ENCODE measurements around the gene NDNF.

NDNF gene

GRCh38 chr4:121070696-121071639 lies 1.4 kb downstream of the NDNF start:
- DNase-seq (ENCODE audit: low spot score): no peak

DNA sequence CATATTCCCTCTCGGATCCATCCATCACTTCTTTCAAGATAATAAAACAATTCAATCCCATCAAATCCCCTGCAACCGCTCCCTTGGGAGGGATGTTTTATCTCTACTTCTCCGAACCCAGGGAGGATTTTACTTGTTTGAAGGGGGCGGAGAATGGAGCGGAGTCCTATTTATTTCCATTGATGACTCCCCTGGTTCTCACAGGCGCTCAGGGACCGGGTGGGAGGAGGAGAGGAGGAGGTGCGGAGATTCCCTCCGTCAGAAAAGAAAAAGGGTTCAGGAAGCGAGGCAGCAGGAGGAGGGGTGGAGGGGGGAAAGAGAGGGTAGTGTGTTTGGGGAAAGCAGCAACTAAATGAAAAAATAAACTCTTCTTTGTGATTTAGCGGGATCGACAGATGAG lies 2.1 kb downstream of the NDNF start:
- DNase-seq (ENCODE audit: low spot score): no peak

- no peak for DNase-seq (ENCODE audit: low spot score)
These were observed 2.9 kb downstream of the NDNF start for GRCh38 chr4:121069430-121069829.

- DNase-seq (ENCODE audit: low spot score): no peak
These were observed 7.9 kb downstream of the NDNF start for GRCh38 chr4:121064482-121064881.

DNA sequence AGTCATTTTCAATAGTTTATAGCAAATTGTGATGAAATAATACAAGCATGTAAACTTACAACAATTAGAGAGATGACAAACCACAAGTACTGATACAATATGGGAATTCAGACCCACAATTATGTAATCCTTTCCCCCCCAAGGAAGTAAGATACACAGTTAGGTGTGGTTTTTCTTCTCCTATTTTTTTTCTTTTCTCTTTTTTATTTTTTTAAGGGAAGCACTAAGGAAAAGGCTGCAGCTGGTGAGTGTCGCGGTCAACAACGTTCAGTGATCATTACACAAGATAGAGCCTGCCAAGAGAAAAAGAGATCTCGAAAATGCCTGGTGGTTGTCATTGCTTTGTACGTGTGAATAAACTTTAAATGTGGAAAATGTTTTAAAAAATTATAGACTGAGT lies 9.8 kb downstream of the NDNF start:
- DNase-seq (ENCODE audit: low spot score): no peak

- DNase-seq (ENCODE audit: low spot score): no peak
These were observed 10.5 kb downstream of the NDNF start for GRCh38 chr4:121061861-121062260.

- no peak for DNase-seq (ENCODE audit: low spot score)
These were observed 11.1 kb downstream of the NDNF start for GRCh38 chr4:121061215-121061614.

DNA sequence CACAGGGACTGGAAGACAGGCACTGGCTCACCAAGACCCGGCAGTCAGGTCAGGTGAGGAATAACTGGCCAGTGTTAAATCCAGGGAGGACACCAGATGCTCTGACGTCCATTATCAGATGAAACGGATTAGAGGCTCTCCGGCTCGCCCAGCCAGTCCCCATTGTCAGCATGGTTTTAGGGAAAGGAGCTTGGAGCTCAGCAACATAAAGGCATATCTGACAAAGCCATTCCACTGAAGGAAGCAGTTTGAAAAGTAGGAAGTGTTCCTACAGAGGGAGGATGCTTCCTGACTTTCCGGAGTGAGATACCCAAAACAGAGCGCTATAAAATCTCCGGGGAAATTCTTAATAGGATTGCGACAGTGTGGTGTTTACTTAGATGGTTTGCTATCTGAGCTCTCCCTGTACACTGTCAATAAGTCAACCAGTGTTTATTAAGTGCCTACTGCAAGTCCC lies 14.8 kb downstream of the NDNF start:
- no peak for DNase-seq (ENCODE audit: low spot score)

DNA sequence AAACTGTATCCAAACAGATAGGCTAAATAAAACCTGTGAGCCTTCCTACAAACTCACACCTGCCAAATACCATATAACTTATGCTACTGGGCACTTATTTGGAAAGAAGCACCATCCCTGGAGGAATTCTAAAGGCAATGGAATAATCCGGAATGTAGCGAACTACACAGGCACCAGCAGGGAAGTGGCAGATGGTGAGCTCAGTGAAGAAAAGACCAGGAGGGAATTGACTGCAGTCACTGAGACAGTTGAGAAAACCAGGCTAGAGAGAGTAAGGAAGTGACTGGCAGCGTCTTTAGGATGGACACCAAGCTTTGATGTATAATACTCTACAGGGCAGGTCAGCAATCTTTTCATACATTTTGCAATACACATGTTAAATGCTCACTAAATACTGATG lies 16.3 kb downstream of the NDNF start:
- no peak for DNase-seq (ENCODE audit: low spot score)

- DNase-seq (ENCODE audit: low spot score): no peak
These were observed 18.0 kb downstream of the NDNF start for GRCh38 chr4:121054373-121054772.

DNA sequence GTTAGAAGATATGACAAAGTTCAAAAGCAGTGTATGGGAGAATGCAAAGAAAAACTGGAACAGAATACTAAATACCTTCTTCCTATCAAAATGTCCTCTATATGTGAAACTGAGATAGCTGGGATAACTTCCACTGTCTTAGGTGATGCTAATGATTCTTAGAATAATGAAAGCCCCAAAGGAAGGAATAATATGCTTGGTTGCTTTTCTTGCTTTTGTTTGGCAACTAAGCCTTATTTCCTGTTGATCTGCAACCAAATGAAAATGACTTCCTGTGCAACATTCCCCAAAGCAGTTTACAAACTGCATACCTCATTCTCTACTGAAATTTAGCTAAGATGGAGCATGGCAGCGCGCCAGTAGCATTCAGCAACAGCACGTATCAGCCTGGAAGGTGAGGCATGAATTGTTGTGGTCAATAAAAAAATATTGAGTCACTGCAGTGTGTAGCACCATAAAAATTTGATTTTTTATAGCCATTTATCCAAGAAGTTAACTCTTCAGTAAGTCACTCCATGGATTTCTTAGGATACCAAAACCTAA lies 18.7 kb downstream of the NDNF start:
- DNase-seq (ENCODE audit: low spot score): no peak

DNA sequence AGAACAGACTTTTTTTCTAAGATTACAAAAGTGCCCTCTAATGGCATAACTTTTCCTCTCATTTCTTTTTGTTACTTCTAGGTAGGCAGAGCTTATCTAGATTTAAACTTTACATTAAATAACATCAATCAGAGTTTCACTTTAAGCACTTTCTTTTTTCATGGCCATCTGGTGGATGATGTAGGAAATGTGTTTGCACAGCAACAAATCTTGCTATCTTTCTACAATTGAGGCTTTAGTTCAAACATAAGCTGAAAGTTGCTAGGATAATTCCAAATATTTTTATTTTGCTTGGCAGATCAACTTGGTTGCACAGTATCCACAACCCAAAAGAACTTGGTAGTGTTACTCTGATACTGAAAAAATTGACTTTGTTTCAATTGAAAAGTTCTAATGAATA lies 22.0 kb downstream of the NDNF start:
- DNase-seq (ENCODE audit: low spot score): no peak

GRCh38 chr4:121049072-121049599 lies 23.2 kb downstream of the NDNF start:
- DNase-seq (ENCODE audit: low spot score): no peak

GRCh38 chr4:121048165-121048564 lies 24.2 kb downstream of the NDNF start:
- no peak for DNase-seq (ENCODE audit: low spot score)

DNA sequence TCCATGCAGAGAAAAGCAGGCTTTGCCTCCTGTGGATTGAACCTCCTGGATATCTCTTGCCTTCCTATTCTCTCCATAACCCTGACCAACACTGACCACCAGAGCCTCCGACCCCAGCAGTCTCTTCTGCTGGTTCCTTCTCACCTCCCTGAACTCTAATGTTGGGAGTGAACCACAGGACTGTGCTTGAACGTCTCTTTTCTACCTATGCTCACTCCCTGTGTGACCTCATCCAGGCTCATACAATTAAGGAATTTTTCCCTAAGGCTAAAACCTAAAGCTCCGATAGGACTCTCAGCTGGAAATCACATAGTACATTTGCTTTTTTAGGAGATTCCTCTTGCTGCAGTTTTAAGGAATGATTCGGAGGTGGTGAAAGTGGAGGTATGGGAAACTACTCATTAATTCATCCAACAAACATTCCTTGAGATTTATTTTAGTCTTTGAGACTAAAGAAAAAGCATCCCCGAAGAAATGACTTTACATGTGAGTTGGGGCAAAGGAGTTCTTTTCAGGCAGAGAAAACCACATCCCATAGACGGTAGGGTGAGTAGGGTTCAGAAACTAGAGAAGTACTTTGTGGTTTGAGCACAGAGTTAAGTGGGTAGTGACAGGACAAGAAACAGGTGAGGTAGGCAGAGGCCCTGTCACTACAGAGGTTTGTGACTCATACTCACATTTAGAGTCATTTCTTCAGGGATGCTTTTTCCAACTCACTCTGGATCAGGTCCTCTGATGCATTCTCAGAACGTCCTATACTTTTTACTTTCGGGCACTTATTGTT lies 30.8 kb downstream of the NDNF start:
- DNase-seq (ENCODE audit: low spot score): no peak

DNA sequence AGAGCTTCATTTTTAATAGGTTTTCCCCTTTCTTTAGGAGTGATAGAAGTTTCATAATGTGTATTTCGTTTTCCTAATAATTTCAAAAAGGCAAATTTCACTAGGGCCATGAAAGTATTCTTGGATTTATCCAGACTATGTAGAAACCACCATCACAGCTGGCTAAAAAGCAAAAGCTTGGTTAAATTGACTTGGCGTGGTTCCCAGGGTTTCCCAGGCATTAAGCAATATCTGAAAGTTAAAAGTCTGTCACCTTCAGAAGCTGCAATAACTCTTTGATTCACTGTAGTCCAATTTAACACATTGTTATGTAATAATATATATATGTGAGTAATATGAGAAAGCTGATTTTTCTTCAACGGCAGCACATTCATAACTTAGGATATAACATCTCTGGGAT lies 38.3 kb downstream of the NDNF start:
- DNase-seq (ENCODE audit: low spot score): no peak

DNA sequence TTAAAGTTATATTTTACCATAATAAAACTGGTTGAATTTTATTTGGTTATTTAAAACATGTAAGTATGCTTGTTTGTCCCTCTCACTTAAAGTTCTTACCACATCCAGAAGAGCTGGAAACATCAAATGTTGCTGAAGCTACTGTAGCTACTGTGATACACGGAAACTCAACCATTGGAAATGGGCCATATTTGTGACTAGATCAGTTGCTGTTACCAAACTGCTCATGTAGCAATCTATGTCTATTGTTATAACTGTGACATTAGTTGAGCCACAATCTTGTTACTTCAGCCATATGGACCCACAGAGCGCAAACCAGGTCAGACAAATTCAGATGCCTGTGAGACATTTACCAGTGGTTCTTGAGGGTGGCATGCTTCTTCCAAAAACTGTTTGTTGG lies 41.6 kb downstream of the NDNF start:
- no peak for DNase-seq (ENCODE audit: low spot score)

GRCh38 chr4:121030131-121030530 lies 42.2 kb downstream of the NDNF start:
- no peak for DNase-seq (ENCODE audit: low spot score)

GRCh38 chr4:121026034-121026433 lies 46.3 kb downstream of the NDNF start:
- no peak for DNase-seq (ENCODE audit: low spot score)

GRCh38 chr4:121025540-121025939 lies 46.8 kb downstream of the NDNF start:
- DNase-seq (ENCODE audit: low spot score): no peak

DNA sequence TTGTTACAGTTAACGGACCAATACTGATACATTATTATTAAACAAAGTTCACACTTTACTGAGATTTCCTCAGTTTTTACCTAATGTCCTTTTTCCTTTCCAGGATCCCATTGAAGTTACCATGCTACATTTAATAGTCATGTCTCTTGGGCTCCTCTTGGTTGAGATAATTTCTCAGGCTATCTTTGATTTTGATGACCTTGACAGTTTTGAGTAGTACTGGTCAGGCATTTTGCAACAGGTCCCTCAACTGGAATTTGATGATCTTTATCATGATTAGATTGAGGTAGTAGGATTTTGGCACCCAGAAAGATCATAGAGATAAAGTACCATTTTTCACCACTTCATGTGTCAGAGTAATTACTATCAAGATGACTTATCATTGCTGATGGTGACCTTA lies 53.8 kb downstream of the NDNF start:
- no peak for DNase-seq (ENCODE audit: low spot score)

- DNase-seq (ENCODE audit: low spot score): no peak
These were observed 55.7 kb downstream of the NDNF start for GRCh38 chr4:121016611-121017010.

GRCh38 chr4:121015421-121015820 lies 56.9 kb downstream of the NDNF start:
- no peak for DNase-seq (ENCODE audit: low spot score)

All from germinal center (tissue), 1 donor.